Peyer's patch (tissue), 4 donors: Measurements from ENCODE around the gene HAUS3. TPM values are rescaled to one million over a fixed set of nuclear protein-coding genes. Genes with fewer than 3 reads are reported as not detected.

Source experiments
- DNase-seq, 3 donors: peaks; one replicate each; pipeline ENCODE4 v3.0.0-alpha.2; 2017 to 2019
- H3K27ac ChIP-seq, 4 donors: fragments of 200-600 bp; sonication (generic); one replicate each; pipeline ENCODE4 v1.5.1; 2016 to 2019
- H3K27me3 ChIP-seq, 2 donors: fragments of 200-600 bp; sonication (generic); one replicate each; pipeline ENCODE4 v1.5.1; 2019
- H3K36me3 ChIP-seq, 3 donors: fragments of 200-600 bp; sonication (generic); one replicate each; pipeline ENCODE4 v1.5.1; 2016 to 2019
- H3K4me1 ChIP-seq, 4 donors: fragments of 200-600 bp; sonication (generic); one replicate each; pipeline ENCODE4 v1.5.1; 2016 to 2019
- H3K4me3 ChIP-seq, 4 donors: fragments of 200-600 bp; sonication (generic); 1 replicate in 3 of 4; 2 replicates in 1 of 4; pipeline ENCODE4 v1.5.1; 2016 to 2019; ENCODE audit warnings: mild to moderate bottlenecking in 1 of 4
- H3K9me3 ChIP-seq, 4 donors: fragments of 200-600 bp; sonication (generic); one replicate each; pipeline ENCODE4 v1.5.1; 2016 to 2019; ENCODE audit warnings: mild to moderate bottlenecking in 1 of 4
- POLR2A ChIP-seq, 2 donors: fragments of 450-650 bp; IDR thresholded peaks; one replicate each; pipeline ENCODE4 v1.5.1; 2017; ENCODE audit warnings: antibody characterized with exemption in 2 of 2, mild to moderate bottlenecking in 2 of 2, moderate library complexity in 2 of 2
- total RNA-seq, 4 donors: library from RNA; depleted of rRNA; stranded (reverse); fragments of >200 nt; gene quantifications; one replicate each; pipeline ENCODE4 v1.1.0, GENCODE V29; 2016
- TF ChIP-seq, protein P1 (sequence below), 6 experiments: fragments of 450-650 bp in 4 of 6; fragments of 200-600 bp in 2 of 6; sonication (generic) in 1 of 6; IDR thresholded peaks; one replicate each; pipeline ENCODE4 v1.5.1; 2017 to 2019; ENCODE audit warnings: antibody characterized with exemption in 6 of 6, mild to moderate bottlenecking in 3 of 6, moderate library complexity in 1 of 6

Gene HAUS3
- total RNA-seq, 4 donors from 2014 or later, result 8.6 to 11.6 (median 9.0) TPM

DNA sequence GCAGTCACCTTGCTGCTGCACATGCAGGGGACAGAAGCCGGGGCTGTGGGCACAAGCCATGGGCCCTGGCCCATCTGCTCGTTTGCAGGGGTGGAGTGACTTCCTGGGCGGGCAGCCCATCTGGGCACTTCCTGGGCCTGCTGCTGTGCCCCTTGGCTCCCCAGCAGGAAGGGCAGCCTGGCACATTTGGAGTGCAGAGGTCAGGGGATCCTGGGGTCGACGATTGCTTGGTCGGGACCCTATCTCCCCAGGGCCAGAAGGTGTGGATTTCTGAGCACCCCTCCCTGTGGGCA, 30.9 kb upstream of the HAUS3 start:
- Histone ChIP-seq H3K27me3 (no peaks in the 10 kb centered on the region), H3K9me3 (no peaks in the 10 kb centered on the region), H3K4me3 (no peak overlapping the region), H3K4me1 (no peaks in the 10 kb centered on the region), H3K27ac (no peak overlapping the region), H3K36me3 (peaks cover 0 to 23% (median 0%) of the 10 kb centered on the region in 3 donors)
- no peak for TF ChIP-seq POLR2A (IDR thresholded peaks at IDR 0.05)
- TF ChIP-seq, protein P1, sequence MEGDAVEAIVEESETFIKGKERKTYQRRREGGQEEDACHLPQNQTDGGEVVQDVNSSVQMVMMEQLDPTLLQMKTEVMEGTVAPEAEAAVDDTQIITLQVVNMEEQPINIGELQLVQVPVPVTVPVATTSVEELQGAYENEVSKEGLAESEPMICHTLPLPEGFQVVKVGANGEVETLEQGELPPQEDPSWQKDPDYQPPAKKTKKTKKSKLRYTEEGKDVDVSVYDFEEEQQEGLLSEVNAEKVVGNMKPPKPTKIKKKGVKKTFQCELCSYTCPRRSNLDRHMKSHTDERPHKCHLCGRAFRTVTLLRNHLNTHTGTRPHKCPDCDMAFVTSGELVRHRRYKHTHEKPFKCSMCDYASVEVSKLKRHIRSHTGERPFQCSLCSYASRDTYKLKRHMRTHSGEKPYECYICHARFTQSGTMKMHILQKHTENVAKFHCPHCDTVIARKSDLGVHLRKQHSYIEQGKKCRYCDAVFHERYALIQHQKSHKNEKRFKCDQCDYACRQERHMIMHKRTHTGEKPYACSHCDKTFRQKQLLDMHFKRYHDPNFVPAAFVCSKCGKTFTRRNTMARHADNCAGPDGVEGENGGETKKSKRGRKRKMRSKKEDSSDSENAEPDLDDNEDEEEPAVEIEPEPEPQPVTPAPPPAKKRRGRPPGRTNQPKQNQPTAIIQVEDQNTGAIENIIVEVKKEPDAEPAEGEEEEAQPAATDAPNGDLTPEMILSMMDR (IDR thresholded peaks at IDR 0.05), result no peak
- DNase-seq, result no peak

DNA sequence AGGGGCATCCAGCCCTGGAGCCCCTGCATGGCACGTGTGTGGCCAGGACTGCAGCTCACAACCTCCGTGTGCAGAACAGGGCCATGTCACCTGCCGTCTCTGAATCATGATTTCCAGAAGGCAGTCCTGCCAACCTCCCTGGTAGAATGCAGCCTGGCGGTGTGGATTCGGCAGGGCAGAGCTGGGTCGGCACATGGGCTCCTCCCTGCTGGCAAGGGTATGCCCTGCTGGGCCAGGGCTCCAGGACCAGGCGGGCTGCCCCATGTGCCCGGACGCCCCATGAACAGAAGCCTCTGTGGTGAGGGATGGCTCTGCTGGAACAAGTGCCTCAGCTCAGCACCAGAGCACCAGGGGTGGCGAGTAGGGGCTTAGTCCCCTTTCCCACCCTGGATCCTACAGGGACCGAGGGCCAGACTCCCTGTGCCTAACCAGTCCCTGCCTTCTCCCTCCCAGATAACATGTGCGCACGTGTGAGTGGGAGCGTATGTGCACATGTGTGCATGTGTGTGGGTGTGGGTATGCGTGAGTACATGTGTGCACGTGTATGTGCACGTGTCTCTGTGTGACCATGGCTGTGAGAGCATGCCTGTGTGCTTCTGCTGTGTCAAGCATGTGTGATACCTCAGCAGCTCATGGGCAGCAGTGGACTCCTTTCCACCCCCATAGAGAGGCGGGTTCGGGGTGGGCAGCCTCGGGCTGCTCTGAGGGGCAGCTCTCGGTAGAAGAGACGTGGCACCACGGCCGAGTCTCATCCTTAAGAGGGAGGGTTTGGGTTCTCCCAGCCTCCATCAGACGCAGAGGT, 30.3 kb upstream of the HAUS3 start:
- no peak for TF ChIP-seq POLR2A (IDR thresholded peaks at IDR 0.05)
- TF ChIP-seq, protein P1 (IDR thresholded peaks at IDR 0.05), result no peak
- Histone ChIP-seq H3K9me3 (no peaks in the 10 kb centered on the region), H3K4me3 (no peak overlapping the region), H3K27ac (no peak overlapping the region), H3K27me3 (no peaks in the 10 kb centered on the region), H3K36me3 (peaks cover 0 to 23% (median 0%) of the 10 kb centered on the region in 3 donors), H3K4me1 (no peaks in the 10 kb centered on the region)
- no peak for DNase-seq

DNA sequence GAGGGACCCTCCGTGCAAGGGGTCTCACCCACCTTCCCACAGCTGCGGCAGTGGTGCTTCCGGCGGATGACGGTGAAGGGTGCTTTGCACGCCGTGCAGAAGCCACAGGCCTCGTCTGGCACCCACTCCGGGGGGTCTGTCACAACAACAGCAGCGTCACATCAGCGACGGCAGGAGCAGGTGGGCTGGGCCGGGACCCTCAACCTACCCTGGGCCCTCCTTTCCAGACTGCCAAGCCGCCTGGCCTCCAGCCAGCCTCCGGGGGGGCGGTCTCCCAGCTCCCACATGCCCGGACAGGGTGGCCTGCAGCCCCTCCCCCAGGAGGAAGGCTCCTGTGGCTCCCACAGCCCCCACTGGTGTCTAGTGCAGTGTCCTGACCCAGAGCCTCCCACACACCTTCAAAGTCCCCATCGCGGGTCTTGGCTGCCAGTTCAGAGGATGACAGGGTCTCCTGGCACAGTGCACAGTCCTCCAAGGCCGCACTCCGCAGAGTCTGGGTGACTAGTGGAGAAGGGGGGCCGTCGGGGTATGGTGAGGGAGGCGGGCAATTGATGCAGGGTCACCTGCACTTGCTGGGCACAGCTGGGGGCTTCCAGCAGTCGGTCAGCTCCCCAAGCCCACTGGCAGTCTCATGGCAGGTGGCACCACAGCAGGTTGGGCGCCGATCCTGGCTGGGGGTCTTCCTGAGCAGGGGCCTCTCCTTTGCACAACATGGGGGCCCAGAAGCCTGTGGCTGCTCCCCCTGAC, 29.5 kb upstream of the HAUS3 start:
- no peak overlapping the region for H3K27ac ChIP-seq
- no peak overlapping the region for H3K4me3 ChIP-seq
- DNase-seq, result no peak
- H3K36me3 ChIP-seq, result peaks cover 0 to 23% (median 0%) of the 10 kb centered on the region in 3 donors
- H3K9me3 ChIP-seq, result no peaks in the 10 kb centered on the region
- no peaks in the 10 kb centered on the region for H3K27me3 ChIP-seq
- H3K4me1 ChIP-seq, result no peaks in the 10 kb centered on the region
- TF ChIP-seq POLR2A (IDR thresholded peaks at IDR 0.05), result no peak
- TF ChIP-seq, protein P1 (IDR thresholded peaks at IDR 0.05), result no peak

DNA sequence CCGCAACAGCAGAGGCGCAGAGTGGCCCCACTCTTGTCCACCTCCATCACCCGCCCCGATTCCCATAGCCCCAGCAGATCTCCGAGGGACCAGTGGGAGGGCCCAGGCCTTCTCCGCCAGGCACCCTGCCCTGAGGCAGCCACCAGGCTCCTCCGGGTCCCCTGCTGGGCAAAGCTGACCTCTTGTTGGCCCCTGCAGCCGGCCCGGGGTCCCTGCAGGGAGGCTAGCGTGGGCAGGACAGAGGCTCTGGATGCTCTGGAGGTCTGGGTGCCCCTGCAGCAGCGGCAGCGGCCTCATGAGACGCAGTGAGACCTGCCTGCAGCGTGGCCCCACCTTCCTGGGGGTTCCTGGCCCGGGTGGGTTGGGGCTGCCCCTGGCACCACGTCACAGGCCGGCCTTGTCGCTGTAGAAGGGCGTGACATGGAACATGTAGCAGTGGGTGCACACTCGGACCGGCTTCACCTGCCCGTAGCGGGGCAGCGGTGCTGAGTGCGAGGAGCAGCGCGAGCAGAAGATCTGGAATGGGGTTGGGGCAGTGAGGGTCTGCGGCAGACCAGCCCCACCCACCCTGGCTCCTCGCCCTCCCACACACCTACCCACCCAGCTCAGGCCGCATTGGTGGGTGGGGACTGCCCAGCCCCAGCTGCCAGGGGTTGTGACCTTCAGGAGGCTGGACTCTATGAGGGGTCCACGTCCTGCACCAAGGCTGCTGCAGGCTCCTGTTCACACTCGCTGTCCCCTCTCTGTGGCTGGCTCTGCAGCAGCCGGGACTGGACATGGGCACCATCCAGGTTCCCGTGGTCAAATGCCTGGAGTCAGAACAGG, 28.6 kb upstream of the HAUS3 start:
- H3K4me3 ChIP-seq, result no peak overlapping the region
- no peak for DNase-seq
- H3K36me3 ChIP-seq, result peaks cover 0 to 23% (median 0%) of the 10 kb centered on the region in 3 donors
- no peak overlapping the region for H3K27ac ChIP-seq
- TF ChIP-seq, protein P1 (IDR thresholded peaks at IDR 0.05), result no peak
- TF ChIP-seq POLR2A (IDR thresholded peaks at IDR 0.05), result no peak
- H3K27me3 ChIP-seq, result no peaks in the 10 kb centered on the region
- H3K9me3 ChIP-seq, result no peaks in the 10 kb centered on the region
- H3K4me1 ChIP-seq, result peaks cover 0 to 6% (median 1%) of the 10 kb centered on the region in 4 donors

DNA sequence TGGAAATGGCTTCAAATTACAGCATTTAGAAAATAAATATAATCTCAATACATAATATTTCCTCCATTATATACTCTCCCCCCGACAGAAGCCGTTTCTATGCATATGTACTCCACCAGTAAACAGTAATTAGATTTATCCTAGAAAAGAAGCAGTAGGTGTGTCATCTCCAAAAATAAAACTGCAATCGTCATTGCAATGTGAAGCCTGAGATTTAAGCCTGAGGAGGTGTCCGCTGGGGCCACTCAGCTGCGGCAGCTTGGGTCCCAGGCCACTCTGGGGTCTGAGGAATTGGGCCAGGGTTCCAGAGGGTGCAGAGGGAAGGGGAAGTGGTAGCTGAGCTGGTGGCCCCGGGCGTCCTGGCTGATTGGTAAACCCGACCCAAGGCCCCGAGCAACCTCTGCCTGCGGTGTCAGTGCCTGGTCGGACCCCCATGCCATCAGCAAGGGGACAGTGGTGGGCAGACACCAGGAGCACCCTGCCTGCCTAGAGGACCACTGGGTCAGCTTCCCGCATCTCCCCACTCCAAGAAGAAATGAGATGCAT, 27.8 kb upstream of the HAUS3 start:
- TF ChIP-seq POLR2A (IDR thresholded peaks at IDR 0.05), result no peak
- TF ChIP-seq, protein P1 (IDR thresholded peaks at IDR 0.05), result no peak
- no peak overlapping the region for H3K4me3 ChIP-seq
- DNase-seq, result no peak
- H3K9me3 ChIP-seq, result no peaks in the 10 kb centered on the region
- H3K27me3 ChIP-seq, result no peaks in the 10 kb centered on the region
- H3K4me1 ChIP-seq, result peaks cover 0 to 7% (median 1%) of the 10 kb centered on the region in 4 donors
- peaks cover 0 to 23% (median 0%) of the 10 kb centered on the region in 3 donors for H3K36me3 ChIP-seq
- no peak overlapping the region for H3K27ac ChIP-seq
